HUDEP-2 (cell line): ENCODE data around the gene PHTF2.
A peak's percentile ranks its signal among the peaks of the same experiment; 100 is the strongest.
"Not testable (repeated sequence)": the region's sequence is repeated elsewhere in the genome, so short reads cannot be mapped to it uniquely, and the experiment has no call there.

Source experiments
- DNase-seq, 76 experiments: peaks; one replicate each; lab custom pipeline; 2025; ENCODE audit not compliant: unreplicated experiment in 76 of 76; lab: John Stamatoyannopoulos, UW

Gene PHTF2

GRCh38 chr7:77826300-77826699 is 27.7 kb downstream of the PHTF2 start:
- DNase-seq, result no peak

GRCh38 chr7:77827999-77828398 is 29.4 kb downstream of the PHTF2 start:
- DNase-seq, result no peak

GRCh38 chr7:77830649-77831355 is 32.2 kb downstream of the PHTF2 start:
- DNase-seq, result no peak

GRCh38 chr7:77831481-77831880 is 32.9 kb downstream of the PHTF2 start:
- DNase-seq, result no peak

- no peak for DNase-seq
Measured at GRCh38 chr7:77831953-77832352, 33.4 kb downstream of the PHTF2 start.

- DNase-seq, result no peak
Measured at GRCh38 chr7:77833136-77833535, 34.6 kb downstream of the PHTF2 start.

GRCh38 chr7:77836425-77836824 is 37.9 kb downstream of the PHTF2 start:
- not testable (repeated sequence) for DNase-seq

- DNase-seq, result no peak
Measured at GRCh38 chr7:77837275-77837674, 38.7 kb downstream of the PHTF2 start.

- DNase-seq, result no peak
Measured at GRCh38 chr7:77837966-77838365, 39.4 kb downstream of the PHTF2 start.

- DNase-seq, result no peak
Measured at GRCh38 chr7:77838929-77839491, 40.4 kb downstream of the PHTF2 start.

- DNase-seq, result no peak
Measured at GRCh38 chr7:77839919-77840318, 41.3 kb downstream of the PHTF2 start.

- DNase-seq, result no peak
Measured at GRCh38 chr7:77843194-77843593, 44.6 kb downstream of the PHTF2 start.

- no peak for DNase-seq
Measured at GRCh38 chr7:77846317-77847092, 47.9 kb downstream of the PHTF2 start.

- peak in 74 of 76 experiments; percentile 7 to 86 (median 62) for DNase-seq
Measured at GRCh38 chr7:77855371-77856083, 57.0 kb downstream of the PHTF2 start.

GRCh38 chr7:77858278-77858677 is 59.7 kb downstream of the PHTF2 start:
- no peak for DNase-seq

GRCh38 chr7:77859343-77859742 is 60.8 kb downstream of the PHTF2 start:
- no peak for DNase-seq

GRCh38 chr7:77862691-77863090 is 64.1 kb downstream of the PHTF2 start:
- DNase-seq, result no peak

GRCh38 chr7:77863860-77864259 is 65.3 kb downstream of the PHTF2 start:
- no peak for DNase-seq

- no peak for DNase-seq
Measured at GRCh38 chr7:77866370-77866769, 67.8 kb downstream of the PHTF2 start.

GRCh38 chr7:77866786-77867536 is 68.4 kb downstream of the PHTF2 start:
- no peak for DNase-seq

- DNase-seq, result no peak
Measured at GRCh38 chr7:77867537-77867865, 68.9 kb downstream of the PHTF2 start.
